ENCODE data around the gene ANKH.
"Not testable (repeated sequence)": the region's sequence is repeated elsewhere in the genome, so short reads cannot be mapped to it uniquely, and the experiment has no call there.

ANKH gene

GRCh38 chr5:14851999-14852526 lies 19.5 kb downstream of the ANKH start:
- H3K4me3 ChIP-seq (ENCODE audit: control insufficient read depth, low read depth, low read length) = no peak overlapping the region
- no peak for TF ChIP-seq CTCF (IDR thresholded peaks at IDR 0.05; ENCODE audit: control insufficient read depth, insufficient read depth, low read depth, low read length, missing control alignments)
- no peak for DNase-seq (ENCODE audit: low read depth)

GRCh38 chr5:14851597-14851996 lies 20.0 kb downstream of the ANKH start:
- no peak overlapping the region for H3K4me3 ChIP-seq (ENCODE audit: control insufficient read depth, low read depth, low read length)
- no peak for DNase-seq (ENCODE audit: low read depth)
- TF ChIP-seq CTCF (IDR thresholded peaks at IDR 0.05; ENCODE audit: control insufficient read depth, insufficient read depth, low read depth, low read length, missing control alignments) = no peak

GRCh38 chr5:14851050-14851419 lies 20.5 kb downstream of the ANKH start:
- no peak for DNase-seq (ENCODE audit: low read depth)
- TF ChIP-seq CTCF (IDR thresholded peaks at IDR 0.05; ENCODE audit: control insufficient read depth, insufficient read depth, low read depth, low read length, missing control alignments) = no peak
- H3K4me3 ChIP-seq (ENCODE audit: control insufficient read depth, low read depth, low read length) = no peak overlapping the region

- TF ChIP-seq CTCF (IDR thresholded peaks at IDR 0.05; ENCODE audit: control insufficient read depth, insufficient read depth, low read depth, low read length, missing control alignments) = no peak
- no peak overlapping the region for H3K4me3 ChIP-seq (ENCODE audit: control insufficient read depth, low read depth, low read length)
Observed at GRCh38 chr5:14850419-14851049, 21.0 kb downstream of the ANKH start.

GRCh38 chr5:14849516-14850294 lies 21.9 kb downstream of the ANKH start:
- TF ChIP-seq CTCF (IDR thresholded peaks at IDR 0.05; ENCODE audit: control insufficient read depth, insufficient read depth, low read depth, low read length, missing control alignments) = no peak
- no peak for DNase-seq (ENCODE audit: low read depth)
- no peak overlapping the region for H3K4me3 ChIP-seq (ENCODE audit: control insufficient read depth, low read depth, low read length)

More at GRCh38 chr5:14850419-14851049, 21.0 kb downstream of the ANKH start:
- no peak for DNase-seq (ENCODE audit: low read depth)

GRCh38 chr5:14848942-14849341 lies 22.6 kb downstream of the ANKH start:
- DNase-seq (ENCODE audit: low read depth); H3K4me3 ChIP-seq (ENCODE audit: control insufficient read depth, low read depth, low read length): not testable (repeated sequence)

- no peak overlapping the region for H3K4me3 ChIP-seq (ENCODE audit: control insufficient read depth, low read depth, low read length)
- no peak for DNase-seq (ENCODE audit: low read depth)
- no peak for TF ChIP-seq CTCF (IDR thresholded peaks at IDR 0.05; ENCODE audit: control insufficient read depth, insufficient read depth, low read depth, low read length, missing control alignments)
Observed at GRCh38 chr5:14848385-14848784, 23.2 kb downstream of the ANKH start.
